GM18502 (cell line): ENCODE measurements around the gene GLTP.
A peak's percentile ranks its signal among the peaks of the same experiment; 100 is the strongest.

Experiments
- ATAC-seq: cut with Tn5 transposase; IDR thresholded peaks from one replicate; pipeline ENCODE4 v1.9.1; 2021; ENCODE audit warnings: mild to moderate bottlenecking; ENCODE audit not compliant: unreplicated experiment, poor library complexity

GLTP gene

GRCh38 chr12:109847142-109847735, 33.1 kb downstream of the GLTP start:
- ATAC-seq: no peak

- ATAC-seq: no peak
Measured at GRCh38 chr12:109845824-109846205, 34.5 kb downstream of the GLTP start.

GRCh38 chr12:109844983-109845823, 35.1 kb downstream of the GLTP start:
- peak; percentile 75 for ATAC-seq

- ATAC-seq: no peak
Measured at GRCh38 chr12:109844091-109844490, 36.2 kb downstream of the GLTP start.

GRCh38 chr12:109842021-109842420, 38.3 kb downstream of the GLTP start:
- ATAC-seq: no peak

- ATAC-seq: no peak
Measured at GRCh38 chr12:109841356-109841755, 39.0 kb downstream of the GLTP start.

GRCh38 chr12:109840305-109841074, 39.9 kb downstream of the GLTP start:
- ATAC-seq: no peak

GRCh38 chr12:109839444-109839843, 40.9 kb downstream of the GLTP start:
- ATAC-seq: no peak

- no peak for ATAC-seq
Measured at GRCh38 chr12:109836916-109837315, 43.4 kb downstream of the GLTP start.

GRCh38 chr12:109835827-109836226, 44.5 kb downstream of the GLTP start:
- ATAC-seq: no peak

- no peak for ATAC-seq
Measured at GRCh38 chr12:109833307-109834189, 46.8 kb downstream of the GLTP start, which contains the start of gene TRPV4. Gene TRPV4 (minus strand): TSS chr12:109833398. CDS start chr12:109814796, 18,602 bp downstream.

- no peak for ATAC-seq
Measured at GRCh38 chr12:109832541-109833306, 47.6 kb downstream of the GLTP start.

- no peak for ATAC-seq
Measured at GRCh38 chr12:109831929-109832328, 48.4 kb downstream of the GLTP start.

GRCh38 chr12:109831365-109831764, 49.0 kb downstream of the GLTP start:
- no peak for ATAC-seq

- no peak for ATAC-seq
Measured at GRCh38 chr12:109830718-109831117, 49.6 kb downstream of the GLTP start.

GRCh38 chr12:109830267-109830666, 50.1 kb downstream of the GLTP start:
- ATAC-seq: no peak

- ATAC-seq: no peak
Measured at GRCh38 chr12:109829667-109830066, 50.7 kb downstream of the GLTP start.

GRCh38 chr12:109828754-109829511, 51.4 kb downstream of the GLTP start:
- no peak for ATAC-seq
